Mucosa of rectum (tissue), 2 donors: ENCODE measurements around the gene PTPRG.

Experiments used
- H3K27ac ChIP-seq, 2 donors: one replicate each; pipeline ENCODE4 v1.7.0; 2013; ENCODE audit warnings: inconsistent platforms in 2 of 2, low read depth in 2 of 2, low read length in 2 of 2
- H3K27me3 ChIP-seq, 2 donors: one replicate each; pipeline ENCODE4 v1.7.0; 2013; ENCODE audit warnings: low read length in 2 of 2; ENCODE audit not compliant: control insufficient read depth in 2 of 2, insufficient read depth in 2 of 2
- H3K36me3 ChIP-seq, 2 donors: one replicate each; pipeline ENCODE4 v1.7.0; 2013; ENCODE audit warnings: low read length in 2 of 2; ENCODE audit not compliant: control insufficient read depth in 2 of 2, insufficient read depth in 2 of 2
- H3K4me1 ChIP-seq, 2 donors: one replicate each; pipeline ENCODE4 v1.7.0; 2013; ENCODE audit warnings: low read length in 2 of 2, mild to moderate bottlenecking in 1 of 2; ENCODE audit not compliant: control insufficient read depth in 2 of 2, insufficient read depth in 2 of 2
- H3K4me3 ChIP-seq, 2 donors: one replicate each; pipeline ENCODE4 v1.7.0; 2013; ENCODE audit warnings: low read length in 2 of 2
- H3K9ac ChIP-seq, 2 donors: one replicate each; pipeline ENCODE4 v1.7.0; 2013; ENCODE audit warnings: low read length in 2 of 2, low read depth in 1 of 2, mild to moderate bottlenecking in 1 of 2
- H3K9me3 ChIP-seq, 2 donors: one replicate each; pipeline ENCODE4 v1.7.0; 2013; ENCODE audit warnings: low read length in 2 of 2; ENCODE audit not compliant: control insufficient read depth in 2 of 2
- donor health status: healthy.
- donor health status: Normal muscosa, but diverticular disease.

The PTPRG gene

DNA sequence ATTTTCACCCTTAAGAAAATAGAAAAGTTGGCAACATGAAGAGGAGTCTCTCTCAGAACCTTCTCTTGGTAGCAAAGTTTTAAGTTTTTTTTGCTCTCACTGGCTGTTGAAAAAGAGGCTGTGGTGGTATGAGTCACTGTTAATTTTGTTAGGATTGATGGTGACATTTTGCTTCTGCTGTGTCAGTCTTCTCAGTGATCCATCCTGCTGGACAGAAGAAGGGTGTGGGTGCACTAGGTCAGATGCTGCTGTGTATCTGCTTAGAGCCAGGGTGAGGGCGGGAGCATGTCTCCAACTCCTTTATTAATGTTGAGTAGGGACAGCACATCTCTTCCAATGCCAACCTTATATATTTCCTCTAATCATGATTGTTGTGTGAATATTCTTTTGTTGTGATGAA lies 442.5 kb downstream of the PTPRG start:
- no peak overlapping the region for H3K9ac ChIP-seq
- H3K9me3 ChIP-seq = no peaks in the 10 kb centered on the region
- H3K27ac ChIP-seq = no peak overlapping the region
- H3K4me1 ChIP-seq = no peaks in the 10 kb centered on the region
- no peaks in the 10 kb centered on the region for H3K27me3 ChIP-seq
- H3K36me3 ChIP-seq = peaks cover 0 to 3% of the 10 kb centered on the region in 2 donors
- no peak overlapping the region for H3K4me3 ChIP-seq

DNA sequence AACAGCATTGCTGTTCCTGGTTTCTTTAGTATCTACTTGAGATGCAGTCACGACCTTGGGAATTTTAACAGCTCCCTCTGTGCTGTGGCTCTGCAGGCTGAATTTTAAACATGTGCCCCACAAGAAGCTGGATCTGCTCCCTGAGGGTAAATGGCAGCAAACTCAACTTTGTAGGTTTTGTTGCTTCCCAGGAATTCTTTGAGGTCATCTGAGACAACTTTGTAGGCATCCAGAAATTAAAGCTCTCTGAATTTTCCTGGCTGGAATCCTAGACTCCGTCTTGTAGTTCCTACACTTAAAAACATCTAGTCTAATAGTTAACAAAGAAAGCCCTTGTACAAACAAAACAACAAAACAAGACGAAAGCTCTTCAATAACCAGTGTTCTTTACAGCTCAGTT lies 445.7 kb downstream of the PTPRG start:
- Histone ChIP-seq H3K9ac (no peak overlapping the region), H3K4me3 (no peak overlapping the region), H3K9me3 (no peaks in the 10 kb centered on the region), H3K27ac (no peak overlapping the region), H3K36me3 (peaks cover 0 to 3% of the 10 kb centered on the region in 2 donors), H3K27me3 (no peaks in the 10 kb centered on the region), H3K4me1 (no peaks in the 10 kb centered on the region)

DNA sequence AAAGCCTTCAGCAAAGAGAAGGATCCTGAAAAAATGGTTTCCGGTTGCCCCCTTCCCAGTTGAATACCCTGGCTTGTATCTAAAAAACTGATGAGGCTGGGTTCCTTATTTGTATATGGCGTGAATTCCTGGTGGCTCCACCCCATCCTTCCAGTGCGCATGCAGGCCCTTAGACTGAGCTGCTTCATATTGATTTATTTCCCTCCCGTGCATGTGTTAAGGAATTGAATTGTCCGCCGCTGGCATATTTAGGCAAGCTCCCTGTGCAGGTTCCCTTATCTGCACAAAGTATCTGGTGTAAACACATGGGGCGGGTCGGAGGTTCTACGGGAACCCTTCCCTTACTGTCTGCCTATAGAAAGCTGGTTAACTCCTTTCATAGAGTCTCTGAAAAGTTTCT lies 449.6 kb downstream of the PTPRG start:
- Histone ChIP-seq H3K9me3 (no peaks in the 10 kb centered on the region), H3K9ac (no peak overlapping the region), H3K27me3 (no peaks in the 10 kb centered on the region), H3K4me1 (no peaks in the 10 kb centered on the region), H3K27ac (no peak overlapping the region), H3K4me3 (no peak overlapping the region), H3K36me3 (no peaks in the 10 kb centered on the region)

DNA sequence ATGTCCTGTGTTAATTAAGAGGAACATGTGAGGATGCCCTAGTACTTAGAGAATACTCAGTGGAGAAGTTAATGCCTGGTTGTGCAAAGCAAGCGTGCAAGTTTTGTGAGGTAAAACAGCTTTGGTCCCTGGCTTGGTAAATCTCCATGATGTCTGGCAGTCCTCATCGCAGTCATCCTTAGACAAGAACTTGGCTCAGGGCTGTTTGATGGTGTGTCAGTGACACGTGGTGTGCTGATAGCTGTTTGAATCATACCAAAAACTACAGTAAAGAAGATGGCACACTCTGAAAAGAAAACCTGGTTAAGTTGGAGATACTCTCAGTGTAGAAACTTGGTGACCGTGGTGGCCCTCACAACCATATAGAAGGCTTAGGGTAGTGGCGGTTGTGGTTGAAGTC lies 450.3 kb downstream of the PTPRG start:
- H3K36me3 ChIP-seq = no peaks in the 10 kb centered on the region
- no peak overlapping the region for H3K4me3 ChIP-seq
- no peaks in the 10 kb centered on the region for H3K9me3 ChIP-seq
- H3K9ac ChIP-seq = no peak overlapping the region
- no peak overlapping the region for H3K27ac ChIP-seq
- no peaks in the 10 kb centered on the region for H3K4me1 ChIP-seq
- H3K27me3 ChIP-seq = no peaks in the 10 kb centered on the region

DNA sequence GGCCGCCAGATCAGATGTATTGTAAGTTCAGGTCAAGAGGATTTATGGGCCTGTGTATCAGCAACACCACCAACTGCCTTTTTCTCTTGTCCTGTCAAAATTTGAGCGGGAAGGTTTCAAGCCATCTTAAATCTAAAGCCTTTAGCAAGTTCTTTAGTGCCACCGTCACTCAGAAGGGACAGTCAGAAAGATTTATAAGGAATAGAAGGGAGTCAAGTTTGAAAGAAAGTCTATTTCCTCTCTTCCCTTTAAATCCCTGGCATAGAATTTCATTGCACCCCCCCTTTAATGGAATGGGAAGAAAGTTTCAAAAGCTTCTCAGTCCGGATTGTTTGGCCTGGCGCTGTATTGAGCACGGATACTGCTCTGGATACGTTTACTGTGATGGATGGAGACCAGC lies 452.6 kb downstream of the PTPRG start:
- no peak overlapping the region for H3K4me3 ChIP-seq
- H3K9ac ChIP-seq = no peak overlapping the region
- H3K9me3 ChIP-seq = no peaks in the 10 kb centered on the region
- H3K36me3 ChIP-seq = no peaks in the 10 kb centered on the region
- no peak overlapping the region for H3K27ac ChIP-seq
- no peaks in the 10 kb centered on the region for H3K27me3 ChIP-seq
- no peaks in the 10 kb centered on the region for H3K4me1 ChIP-seq

DNA sequence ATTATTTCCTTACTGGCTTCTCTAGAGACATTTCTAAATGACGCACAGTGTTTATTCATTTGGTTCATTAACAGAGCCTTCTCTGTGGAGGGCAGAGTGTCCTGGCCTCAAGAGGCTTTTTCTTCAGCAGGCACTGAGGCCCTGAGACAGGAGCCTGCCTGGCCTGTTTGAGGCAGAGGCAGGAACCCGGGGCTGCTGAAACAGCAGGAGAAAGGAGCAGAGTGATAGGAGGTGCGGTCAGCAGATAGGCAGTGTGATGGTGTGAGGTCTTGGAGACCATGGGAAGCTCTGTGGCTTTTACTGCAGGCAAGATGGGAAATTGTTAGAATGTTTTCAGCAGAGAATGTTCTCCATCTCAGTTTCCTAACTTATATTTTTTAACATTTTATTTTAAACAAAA lies 453.7 kb downstream of the PTPRG start:
- Histone ChIP-seq H3K4me1 (no peaks in the 10 kb centered on the region), H3K4me3 (no peak overlapping the region), H3K9ac (no peak overlapping the region), H3K27ac (no peak overlapping the region), H3K36me3 (no peaks in the 10 kb centered on the region), H3K9me3 (no peaks in the 10 kb centered on the region), H3K27me3 (no peaks in the 10 kb centered on the region)

DNA sequence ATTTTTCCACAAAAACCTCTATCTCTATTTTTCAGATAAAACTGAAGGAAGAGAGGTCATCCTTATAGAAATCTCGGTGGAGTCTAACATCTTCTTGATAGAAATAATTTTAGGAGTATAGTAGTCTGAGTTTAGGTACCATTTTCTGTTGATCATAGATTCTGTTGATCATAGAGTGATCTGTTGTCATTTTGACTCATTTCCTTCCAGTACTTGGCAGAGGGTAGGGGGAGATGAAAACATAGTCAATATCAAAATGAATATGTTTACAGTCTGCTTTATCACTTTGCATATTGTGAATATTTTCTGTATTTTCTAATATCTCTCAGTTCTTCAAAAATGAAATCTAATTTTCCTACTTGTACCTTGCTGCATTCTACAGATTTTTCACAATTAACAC lies 458.5 kb downstream of the PTPRG start:
- Histone ChIP-seq H3K27me3 (no peaks in the 10 kb centered on the region), H3K36me3 (no peaks in the 10 kb centered on the region), H3K9me3 (no peaks in the 10 kb centered on the region), H3K4me3 (no peak overlapping the region), H3K27ac (no peak overlapping the region), H3K9ac (no peak overlapping the region), H3K4me1 (no peaks in the 10 kb centered on the region)

DNA sequence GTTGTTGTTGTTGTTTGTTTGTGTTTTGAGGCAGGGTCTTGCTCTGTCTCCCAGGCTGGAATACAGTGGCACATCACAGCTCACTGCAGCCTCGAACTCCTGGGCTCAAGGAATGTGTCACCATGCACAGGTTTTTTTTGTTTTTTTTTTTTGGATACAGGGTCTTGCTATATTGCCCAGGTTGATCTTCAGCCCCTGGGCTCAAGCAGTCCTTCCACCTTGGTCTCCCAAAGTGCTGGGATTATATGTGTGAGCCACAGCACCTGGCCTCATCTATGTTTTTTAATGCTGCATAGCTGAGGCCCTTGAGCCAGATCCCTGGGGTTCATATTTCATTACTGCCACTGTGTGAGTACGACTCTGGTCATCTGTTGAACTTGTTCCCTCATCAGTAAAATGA lies 459.3 kb downstream of the PTPRG start:
- Histone ChIP-seq H3K4me3 (no peak overlapping the region), H3K36me3 (no peaks in the 10 kb centered on the region), H3K4me1 (no peaks in the 10 kb centered on the region), H3K27me3 (no peaks in the 10 kb centered on the region), H3K27ac (no peak overlapping the region), H3K9ac (no peak overlapping the region), H3K9me3 (no peaks in the 10 kb centered on the region)

DNA sequence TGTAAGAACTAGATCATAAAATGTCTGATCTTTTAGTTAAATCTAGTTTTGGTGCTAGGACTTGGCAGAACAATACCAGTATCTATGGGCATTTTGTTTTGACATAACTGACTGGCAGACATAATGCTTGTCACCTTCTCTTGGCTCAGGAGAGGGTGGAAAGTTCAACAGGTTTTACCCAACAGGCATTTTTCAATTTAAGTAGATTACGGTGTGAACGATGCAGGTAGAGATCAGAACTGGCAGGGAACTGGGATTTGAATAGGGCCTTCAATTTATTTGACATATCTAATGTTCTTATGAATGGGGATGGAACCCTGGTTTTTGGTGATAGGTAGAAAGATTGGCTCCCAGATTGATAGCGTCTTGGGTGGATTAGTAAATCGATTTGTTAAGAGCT lies 460.9 kb downstream of the PTPRG start:
- no peaks in the 10 kb centered on the region for H3K27me3 ChIP-seq
- no peaks in the 10 kb centered on the region for H3K9me3 ChIP-seq
- no peaks in the 10 kb centered on the region for H3K36me3 ChIP-seq
- no peaks in the 10 kb centered on the region for H3K4me1 ChIP-seq
- H3K9ac ChIP-seq = no peak overlapping the region
- no peak overlapping the region for H3K27ac ChIP-seq
- H3K4me3 ChIP-seq = no peak overlapping the region

DNA sequence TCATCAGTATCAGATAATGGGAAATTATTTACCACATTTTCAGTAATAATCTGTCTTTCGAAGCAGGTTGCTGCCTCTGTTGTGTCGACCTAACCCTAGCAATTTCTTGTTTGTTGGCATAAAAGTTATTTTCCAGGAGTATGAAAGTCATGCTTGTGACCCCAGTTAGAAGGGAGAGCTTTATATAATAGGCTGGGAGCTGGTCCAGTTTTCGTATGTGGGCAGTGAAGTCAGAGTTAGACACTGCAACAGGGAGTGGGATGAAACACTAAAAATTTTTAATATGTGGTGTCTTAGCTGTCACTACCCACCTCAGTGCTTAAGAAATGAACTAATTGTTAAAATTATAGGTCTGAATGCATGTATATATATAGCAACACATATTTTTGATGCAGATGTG lies 463.5 kb downstream of the PTPRG start:
- no peaks in the 10 kb centered on the region for H3K27me3 ChIP-seq
- H3K9me3 ChIP-seq = no peaks in the 10 kb centered on the region
- H3K9ac ChIP-seq = no peak overlapping the region
- H3K36me3 ChIP-seq = no peaks in the 10 kb centered on the region
- no peak overlapping the region for H3K27ac ChIP-seq
- no peak overlapping the region for H3K4me3 ChIP-seq
- no peaks in the 10 kb centered on the region for H3K4me1 ChIP-seq

DNA sequence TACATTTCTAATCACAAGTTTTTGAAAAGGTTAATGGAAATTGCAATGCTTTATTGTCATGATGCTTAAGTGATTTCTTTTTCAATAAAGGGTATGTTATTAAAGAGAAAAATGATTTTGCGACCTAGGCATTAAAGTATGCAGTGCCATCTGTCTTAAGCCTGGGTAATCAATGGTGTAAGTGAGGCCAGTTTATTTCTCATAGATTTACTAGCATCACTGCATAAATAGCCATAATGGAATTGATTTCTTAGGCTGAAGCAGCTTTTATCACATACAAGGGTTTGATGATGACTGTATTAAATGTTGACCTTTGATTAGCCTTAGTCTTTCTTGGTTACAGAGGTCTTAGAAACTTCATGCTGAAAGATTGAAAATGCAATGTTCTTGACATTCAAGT lies 464.5 kb downstream of the PTPRG start:
- H3K36me3 ChIP-seq = no peaks in the 10 kb centered on the region
- no peak overlapping the region for H3K27ac ChIP-seq
- no peak overlapping the region for H3K9ac ChIP-seq
- no peaks in the 10 kb centered on the region for H3K9me3 ChIP-seq
- no peak overlapping the region for H3K4me3 ChIP-seq
- no peaks in the 10 kb centered on the region for H3K27me3 ChIP-seq
- H3K4me1 ChIP-seq = no peaks in the 10 kb centered on the region
